Osteocyte (in vitro differentiated cells): ENCODE results near the gene KAZALD1. TPM values are rescaled to one million over a fixed set of nuclear protein-coding genes. Genes with fewer than 3 reads are reported as not detected.

Experiments
- DNase-seq: peaks from one replicate; pipeline ENCODE4 v3.0.0; 2021; ENCODE audit warnings: mixed read lengths; ENCODE audit not compliant: unreplicated experiment; ENCODE audit errors: extremely low spot score
- H3K27ac Mint-ChIP-seq: one replicate; pipeline ENCODE4 v1.8.0; 2021; ENCODE audit warnings: mild to moderate bottlenecking, mixed read lengths; ENCODE audit not compliant: unreplicated experiment
- H3K27me3 Mint-ChIP-seq: one replicate; pipeline ENCODE4 v1.8.0; 2021; ENCODE audit warnings: mixed read lengths; ENCODE audit not compliant: unreplicated experiment
- H3K36me3 Mint-ChIP-seq: one replicate; pipeline ENCODE4 v1.8.0; 2021; ENCODE audit warnings: mixed read lengths; ENCODE audit not compliant: unreplicated experiment
- H3K4me1 Mint-ChIP-seq: one replicate; pipeline ENCODE4 v1.8.0; 2021; ENCODE audit warnings: mixed read lengths; ENCODE audit not compliant: unreplicated experiment
- H3K4me3 Mint-ChIP-seq: one replicate; pipeline ENCODE4 v1.8.0; 2021; ENCODE audit warnings: mild to moderate bottlenecking, moderate library complexity, mixed read lengths; ENCODE audit not compliant: unreplicated experiment
- H3K9me3 Mint-ChIP-seq: one replicate; pipeline ENCODE4 v1.8.0; 2021; ENCODE audit warnings: mixed read lengths; ENCODE audit not compliant: unreplicated experiment
- CTCF ChIP-seq: fragments of 200-600 bp; sonication (generic); IDR thresholded peaks from 2 replicates; pipeline ENCODE4 v1.5.0; 2021; ENCODE audit warnings: antibody characterized with exemption, mild to moderate bottlenecking, moderate library complexity
- long read RNA-seq: library from polyadenylated mRNA; unstranded; transcript quantifications from one replicate; pipeline ENCODE4 v2.0.0, GENCODE V29; 2021
- total RNA-seq: library from RNA; stranded (reverse); gene quantifications from 2 replicates; pipeline ENCODE4 v1.2.1, GENCODE V29; 2021

Gene KAZALD1
- total RNA-seq = 43.0 and 49.0 TPM in 2 replicates
- long read RNA-seq, transcript KAZALD1-201 (5 exons, 1,913 nt) = major isoform, 5 of 8 reads
- long read RNA-seq, partial matches to known transcripts = 0 of 8 reads
- long read RNA-seq, other reads (novel, unspliced or antisense) = 3 of 8 reads

- Mint-ChIP-seq H3K36me3 (no peaks in the 10 kb centered on the region), H3K27ac (peak within 1 kb of the TSS; percentile 98), H3K4me3 (peak within 1 kb of the TSS; percentile 87), H3K27me3 (no peaks in the 10 kb centered on the region), H3K4me1 (peaks cover 53% of the 10 kb centered on the region), H3K9me3 (no peaks in the 10 kb centered on the region)
- no peak for TF ChIP-seq CTCF
- peak; percentile 87 for DNase-seq
These were observed at the start of gene KAZALD1 for GRCh38 chr10:101061624-101062231. Gene KAZALD1, plus strand, starts transcription at chr10:101061989. Its CDS starts 604 bp downstream, at chr10:101062593.

GRCh38 chr10:101012525-101013364 lies 49.0 kb upstream of the KAZALD1 start:
- no peaks in the 10 kb centered on the region for H3K36me3 Mint-ChIP-seq
- peak; percentile 97 for DNase-seq
- peak; percentile 99 for TF ChIP-seq CTCF
- H3K27me3 Mint-ChIP-seq = no peaks in the 10 kb centered on the region
- H3K4me1 Mint-ChIP-seq = peaks cover 26% of the 10 kb centered on the region
- peak overlapping the region; percentile 89 for H3K27ac Mint-ChIP-seq
- H3K9me3 Mint-ChIP-seq = no peaks in the 10 kb centered on the region
- H3K4me3 Mint-ChIP-seq = no peak overlapping the region

GRCh38 chr10:101013365-101013825 lies 48.4 kb upstream of the KAZALD1 start:
- no peak for TF ChIP-seq CTCF
- no peak for DNase-seq
- H3K9me3 Mint-ChIP-seq = no peaks in the 10 kb centered on the region
- H3K27ac Mint-ChIP-seq = peak overlapping the region; percentile 89
- no peaks in the 10 kb centered on the region for H3K27me3 Mint-ChIP-seq
- H3K4me1 Mint-ChIP-seq = peaks cover 27% of the 10 kb centered on the region
- no peak overlapping the region for H3K4me3 Mint-ChIP-seq
- H3K36me3 Mint-ChIP-seq = no peaks in the 10 kb centered on the region

- no peak overlapping the region for H3K4me3 Mint-ChIP-seq
These were observed 47.4 kb upstream of the KAZALD1 start for GRCh38 chr10:101014230-101014884.

More at GRCh38 chr10:101014230-101014884, 47.4 kb upstream of the KAZALD1 start:
- TF ChIP-seq CTCF = peak; percentile 85
- peak overlapping the region; percentile 71 for H3K27ac Mint-ChIP-seq
- H3K9me3 Mint-ChIP-seq = no peaks in the 10 kb centered on the region
- H3K27me3 Mint-ChIP-seq = no peaks in the 10 kb centered on the region
- H3K36me3 Mint-ChIP-seq = no peaks in the 10 kb centered on the region
- peak; percentile 94 for DNase-seq
- H3K4me1 Mint-ChIP-seq = peaks cover 32% of the 10 kb centered on the region
